ENCODE results near the gene PVALEF.
A peak's percentile ranks its signal among the peaks of the same experiment; 100 is the strongest.

PVALEF gene

DNA sequence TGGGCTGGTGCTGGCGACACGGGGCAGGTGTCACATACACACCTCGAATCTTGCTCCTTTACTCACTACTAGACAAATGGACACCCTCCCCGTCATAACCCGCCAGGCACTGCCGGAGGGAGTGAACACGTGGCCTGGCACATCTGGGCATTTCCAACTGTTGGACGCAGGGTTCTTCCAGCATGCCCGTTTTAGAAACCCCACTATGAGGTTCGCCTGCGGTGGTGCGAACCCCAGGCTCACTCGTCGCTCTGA, 64.3 kb downstream of the PVALEF start:
- TF ChIP-seq, protein P1, sequence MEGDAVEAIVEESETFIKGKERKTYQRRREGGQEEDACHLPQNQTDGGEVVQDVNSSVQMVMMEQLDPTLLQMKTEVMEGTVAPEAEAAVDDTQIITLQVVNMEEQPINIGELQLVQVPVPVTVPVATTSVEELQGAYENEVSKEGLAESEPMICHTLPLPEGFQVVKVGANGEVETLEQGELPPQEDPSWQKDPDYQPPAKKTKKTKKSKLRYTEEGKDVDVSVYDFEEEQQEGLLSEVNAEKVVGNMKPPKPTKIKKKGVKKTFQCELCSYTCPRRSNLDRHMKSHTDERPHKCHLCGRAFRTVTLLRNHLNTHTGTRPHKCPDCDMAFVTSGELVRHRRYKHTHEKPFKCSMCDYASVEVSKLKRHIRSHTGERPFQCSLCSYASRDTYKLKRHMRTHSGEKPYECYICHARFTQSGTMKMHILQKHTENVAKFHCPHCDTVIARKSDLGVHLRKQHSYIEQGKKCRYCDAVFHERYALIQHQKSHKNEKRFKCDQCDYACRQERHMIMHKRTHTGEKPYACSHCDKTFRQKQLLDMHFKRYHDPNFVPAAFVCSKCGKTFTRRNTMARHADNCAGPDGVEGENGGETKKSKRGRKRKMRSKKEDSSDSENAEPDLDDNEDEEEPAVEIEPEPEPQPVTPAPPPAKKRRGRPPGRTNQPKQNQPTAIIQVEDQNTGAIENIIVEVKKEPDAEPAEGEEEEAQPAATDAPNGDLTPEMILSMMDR (conservative IDR thresholded peaks at IDR 0.05; ENCODE audit: low read depth), result no peak
- ChIA-PET POLR2A (ENCODE audit: low non-redundant PET) (no interaction called here), CTCF (interaction anchor here (0.6 kb wide), 1 partner anchor 127 kb away, joined by 6 read pairs; no protein-coding TSS in a partner anchor)
- no peak for DNase-seq (ENCODE audit: low spot score)
- H3K27ac ChIP-seq, result 0 out of 2 replicates have a peak overlapping the region, but pooled peaks have one; percentile 0

DNA sequence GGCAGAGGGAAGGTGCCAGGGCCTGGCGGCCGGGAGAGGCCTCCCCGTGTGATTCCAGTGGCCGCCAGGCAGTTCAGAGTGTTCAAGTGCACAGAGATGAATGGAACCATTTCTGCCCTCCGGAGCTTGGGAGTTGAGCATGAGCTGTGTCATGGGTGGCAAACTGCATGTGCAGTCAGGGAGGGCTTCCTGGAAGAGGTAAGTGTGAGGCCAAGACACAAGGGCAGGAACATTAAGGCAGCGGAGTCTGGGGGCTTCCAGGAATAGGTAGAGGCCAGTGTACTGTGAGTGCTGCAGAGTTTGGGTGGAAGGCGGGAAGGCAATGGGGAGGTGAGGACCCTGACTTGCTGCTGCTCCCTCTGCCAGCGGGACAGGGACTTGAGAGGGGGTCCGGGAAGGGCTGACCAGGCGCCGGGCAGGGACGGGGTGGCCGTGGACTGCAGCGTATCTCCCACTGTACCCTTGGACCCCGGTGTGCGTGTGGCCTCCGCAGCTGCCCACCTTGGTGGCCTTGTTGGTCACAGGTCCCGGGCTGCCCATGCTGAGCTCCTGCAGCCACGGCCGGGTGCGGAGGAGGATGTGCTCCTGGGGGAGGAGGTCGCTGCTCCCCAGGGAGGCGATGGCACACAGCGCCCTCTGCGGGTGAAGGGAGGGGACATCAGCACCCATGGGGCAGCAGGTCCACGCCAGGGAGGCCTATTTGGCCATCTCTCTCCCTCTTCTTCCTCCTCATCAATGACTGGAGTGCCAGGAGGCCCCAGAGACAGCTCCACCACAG, 64.9 kb downstream of the PVALEF start:
- H3K27ac ChIP-seq, result peak overlapping the region; percentile 14; the same call in 1 of the 2 replicates
- no peak for DNase-seq (ENCODE audit: low spot score)
- ChIA-PET POLR2A (ENCODE audit: low non-redundant PET) (interaction anchor here (0.6 kb wide), 1 partner anchor 80 kb away, joined by 14 read pairs; no protein-coding TSS in a partner anchor), CTCF (interaction anchor here (0.6 to 0.7 kb wide), 3 partner anchors 87 to 197 kb away, joined by 4 to 6 read pairs (median 4); no protein-coding TSS in a partner anchor)
- TF ChIP-seq, protein P1 (conservative IDR thresholded peaks at IDR 0.05; ENCODE audit: low read depth), result no peak; the same call in 1 of the 2 replicates

DNA sequence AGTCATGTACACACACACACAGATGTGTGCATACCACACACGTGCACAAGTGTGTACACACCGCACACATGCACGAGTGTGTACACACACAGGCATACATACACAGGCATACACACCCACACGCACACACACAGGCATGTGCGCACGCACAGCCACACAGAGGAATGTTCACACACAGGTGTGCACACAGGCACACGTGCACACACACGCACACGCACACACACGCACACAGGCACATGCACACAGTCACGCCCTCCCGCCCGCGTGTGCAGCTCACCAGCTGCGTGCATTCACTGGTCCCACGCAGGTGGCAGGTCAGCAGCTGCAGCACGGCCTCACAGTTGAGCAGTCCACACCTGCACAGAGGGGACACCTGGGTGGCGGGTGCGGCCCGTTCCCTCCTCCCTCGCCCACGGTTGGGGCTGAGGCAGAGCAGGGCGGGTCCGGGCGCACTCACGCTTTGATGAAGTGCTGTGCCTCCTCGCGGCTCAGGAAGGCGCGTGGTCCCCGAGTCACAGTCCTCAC, 65.9 kb downstream of the PVALEF start:
- TF ChIP-seq, protein P1 (conservative IDR thresholded peaks at IDR 0.05; ENCODE audit: low read depth), result no peak
- H3K27ac ChIP-seq, result peak overlapping the region; percentile 14; the same call in 1 of the 2 replicates
- DNase-seq (ENCODE audit: low spot score), result no peak
- ChIA-PET CTCF (interaction anchor here (1.0 kb wide), 1 partner anchor 254 kb away, joined by 3 read pairs; no protein-coding TSS in a partner anchor), POLR2A (ENCODE audit: low non-redundant PET) (no interaction called here)

DNA sequence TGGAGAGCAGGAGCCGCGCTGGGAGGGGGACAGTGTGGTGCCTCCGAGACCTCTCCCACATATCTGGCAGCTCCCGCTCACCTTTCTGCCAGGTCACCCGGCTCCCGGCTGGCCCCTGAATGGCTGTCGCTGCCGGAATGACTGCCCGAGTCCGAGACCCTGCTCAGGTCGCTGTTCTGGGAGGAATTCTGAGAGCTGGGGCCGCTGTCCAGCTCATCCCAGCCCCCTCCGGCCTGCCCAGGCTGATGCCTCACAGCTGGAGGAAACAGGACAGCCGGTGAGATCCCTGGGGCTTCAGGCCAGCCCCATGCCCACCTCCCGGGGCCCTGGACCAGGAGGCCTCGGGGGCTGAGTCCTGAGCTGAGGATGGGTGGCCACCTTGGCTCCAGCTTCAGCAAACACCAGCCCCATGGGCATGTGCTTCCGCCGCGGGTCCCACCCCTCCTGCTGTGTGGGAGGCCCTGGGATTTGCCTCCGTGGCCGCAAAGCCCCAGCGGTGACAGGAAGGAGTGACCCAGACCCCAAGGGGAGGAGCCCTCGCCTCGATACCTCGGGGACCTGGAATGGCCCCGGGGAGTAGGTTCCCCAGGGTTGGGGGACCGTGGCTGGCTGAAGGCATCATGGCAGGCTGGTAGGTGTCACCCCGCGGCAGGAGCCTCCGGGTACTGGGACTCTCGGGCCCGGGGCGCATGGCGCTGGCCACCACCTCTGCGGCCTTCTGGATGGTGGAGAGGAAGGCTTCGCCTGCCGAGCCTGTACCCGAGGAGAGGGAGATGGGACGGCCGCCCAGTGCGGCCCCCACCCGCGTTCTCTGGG, 66.7 kb downstream of the PVALEF start:
- no peak for DNase-seq (ENCODE audit: low spot score)
- peak overlapping the region; percentile 14; the same call in 1 of the 2 replicates for H3K27ac ChIP-seq
- ChIA-PET CTCF (interaction anchor here (0.6 to 1.0 kb wide), 2 partner anchors 87 to 253 kb away, joined by 3 read pairs; no protein-coding TSS in a partner anchor), POLR2A (ENCODE audit: low non-redundant PET) (no interaction called here)
- TF ChIP-seq, protein P1 (conservative IDR thresholded peaks at IDR 0.05; ENCODE audit: low read depth), result no peak
